HG03280 (cell line): Measurements from ENCODE around the gene CLASP1.
A peak's percentile ranks its signal among the peaks of the same experiment; 100 is the strongest.

Experiments used
- ATAC-seq: cut with Tn5 transposase; IDR thresholded peaks from one replicate; pipeline ENCODE4 v1.9.1; 2021; ENCODE audit warnings: mild to moderate bottlenecking, moderate library complexity; ENCODE audit not compliant: unreplicated experiment

The CLASP1 gene

DNA sequence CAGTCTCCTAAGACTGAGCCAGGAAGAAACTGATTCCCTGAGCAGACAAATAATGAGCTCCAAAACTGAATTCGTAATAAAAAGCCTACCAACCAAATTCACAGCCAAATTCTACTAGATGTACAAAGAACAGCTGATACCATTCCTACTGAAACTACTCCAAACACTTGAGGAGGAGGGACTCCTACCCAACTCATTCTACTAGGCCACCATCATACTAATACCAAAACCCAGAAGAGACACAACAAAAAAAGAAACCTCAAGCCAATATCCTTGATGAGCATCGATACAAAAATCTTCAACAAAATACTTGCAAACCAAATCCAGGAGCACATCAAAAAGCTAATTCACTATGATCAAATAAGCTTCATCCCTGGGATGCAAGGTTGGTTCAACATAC is 98.6 kb downstream of the CLASP1 start:
- no peak for ATAC-seq

DNA sequence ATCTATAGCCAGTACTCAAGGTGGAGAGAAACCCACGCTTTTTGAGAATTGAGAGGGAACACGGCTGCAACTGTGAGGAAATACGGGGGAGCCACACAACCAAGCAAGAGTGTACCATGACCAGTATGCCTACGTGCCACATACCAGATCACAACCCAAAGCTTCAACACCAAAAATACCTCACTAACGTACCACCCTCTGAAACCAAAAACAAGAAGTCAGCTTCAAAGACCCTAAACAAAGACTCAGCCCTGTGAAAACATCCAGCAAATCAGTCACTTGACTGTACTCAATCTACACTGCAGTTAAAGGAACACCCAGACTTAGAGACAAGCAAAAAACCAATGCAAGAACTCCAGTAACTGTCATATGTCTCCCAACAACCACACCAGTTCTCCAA is 101.6 kb downstream of the CLASP1 start:
- no peak for ATAC-seq

DNA sequence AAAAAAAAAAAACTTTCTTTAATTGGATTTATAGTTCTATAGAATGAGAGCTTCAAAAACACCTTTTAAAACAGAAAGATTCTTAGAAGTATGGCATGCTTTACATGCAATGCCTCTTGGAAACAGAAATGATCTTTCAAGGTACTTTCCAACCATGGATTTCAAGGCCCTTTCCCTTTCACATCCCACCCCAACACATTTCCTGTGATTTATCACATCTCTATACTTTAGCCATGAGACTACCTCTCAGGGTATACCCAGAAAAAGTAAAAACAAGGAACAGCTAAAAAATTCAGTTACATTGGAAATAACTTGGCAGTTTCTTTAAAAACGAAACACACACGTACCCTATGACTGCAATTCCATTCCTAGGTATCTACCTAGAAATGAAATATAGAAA is 103.3 kb downstream of the CLASP1 start:
- no peak for ATAC-seq

DNA sequence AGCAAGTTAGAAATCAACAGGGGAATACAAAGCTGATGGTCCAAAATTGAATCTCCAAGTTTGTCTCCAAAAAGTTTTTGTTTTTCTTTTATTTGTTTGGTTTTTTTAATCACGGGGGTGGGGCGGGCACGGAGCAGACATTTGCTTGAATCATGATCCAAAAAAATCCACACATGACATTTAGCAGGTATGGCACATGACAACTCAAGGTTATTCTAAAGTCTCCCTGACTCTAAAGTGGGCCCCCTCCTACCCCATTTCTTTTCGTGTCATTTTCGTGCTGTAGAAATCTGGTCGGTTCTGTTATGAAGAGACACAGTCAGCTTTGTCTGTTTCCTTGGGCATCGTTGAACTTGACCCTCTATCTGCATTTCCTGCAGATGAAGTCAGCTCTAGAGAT is 104.0 kb downstream of the CLASP1 start:
- no peak for ATAC-seq

DNA sequence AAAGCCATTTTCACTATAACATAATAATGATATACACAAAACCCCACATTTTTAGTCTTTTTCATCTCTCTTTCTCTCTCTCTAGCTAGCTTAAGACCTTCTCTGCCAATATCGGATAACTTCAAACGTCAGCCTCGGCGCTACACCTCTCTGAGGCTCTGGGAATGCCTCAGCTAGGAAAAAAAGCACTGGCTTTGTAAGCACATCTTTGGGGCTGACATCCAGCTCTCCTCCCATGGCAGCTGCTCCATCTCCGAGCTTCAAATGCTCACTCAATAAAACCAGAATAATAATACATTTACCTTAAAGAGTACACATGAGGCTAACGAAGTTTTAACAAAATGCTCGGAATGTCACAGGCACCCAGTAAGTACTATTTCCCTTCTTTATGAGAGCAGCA is 107.8 kb downstream of the CLASP1 start:
- ATAC-seq = no peak

DNA sequence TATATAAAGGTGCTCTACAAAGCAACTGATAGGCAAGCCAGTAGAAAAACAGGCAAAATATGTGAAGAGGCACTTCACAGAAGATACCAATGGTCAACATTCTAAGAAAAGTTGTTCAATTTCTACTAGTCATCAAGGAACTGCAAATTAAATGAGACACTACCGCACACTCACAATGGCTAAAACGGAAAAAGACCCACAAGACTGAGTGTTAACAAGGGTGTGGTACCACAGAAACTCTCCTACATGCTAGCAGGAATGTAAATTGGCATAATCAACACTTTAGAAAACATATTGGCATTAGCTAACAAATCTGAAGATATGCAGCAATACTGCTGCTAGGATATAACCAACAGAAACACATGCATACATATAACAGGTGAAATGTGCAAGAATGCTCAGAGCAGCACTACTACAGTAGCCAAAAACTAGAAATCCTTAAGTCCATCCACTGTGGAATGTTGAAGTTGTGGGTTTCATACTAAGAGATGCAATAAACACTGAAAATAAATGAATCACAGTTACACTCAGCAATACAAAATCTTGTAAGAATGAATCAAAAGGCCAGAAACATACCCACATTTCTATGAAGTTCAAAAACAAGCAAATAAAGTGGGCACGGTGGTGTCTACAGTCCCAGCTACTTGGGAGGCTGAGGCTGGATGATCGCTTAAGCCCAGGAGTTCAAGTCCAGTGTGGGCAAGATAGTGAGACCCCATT is 109.4 kb downstream of the CLASP1 start:
- no peak for ATAC-seq

DNA sequence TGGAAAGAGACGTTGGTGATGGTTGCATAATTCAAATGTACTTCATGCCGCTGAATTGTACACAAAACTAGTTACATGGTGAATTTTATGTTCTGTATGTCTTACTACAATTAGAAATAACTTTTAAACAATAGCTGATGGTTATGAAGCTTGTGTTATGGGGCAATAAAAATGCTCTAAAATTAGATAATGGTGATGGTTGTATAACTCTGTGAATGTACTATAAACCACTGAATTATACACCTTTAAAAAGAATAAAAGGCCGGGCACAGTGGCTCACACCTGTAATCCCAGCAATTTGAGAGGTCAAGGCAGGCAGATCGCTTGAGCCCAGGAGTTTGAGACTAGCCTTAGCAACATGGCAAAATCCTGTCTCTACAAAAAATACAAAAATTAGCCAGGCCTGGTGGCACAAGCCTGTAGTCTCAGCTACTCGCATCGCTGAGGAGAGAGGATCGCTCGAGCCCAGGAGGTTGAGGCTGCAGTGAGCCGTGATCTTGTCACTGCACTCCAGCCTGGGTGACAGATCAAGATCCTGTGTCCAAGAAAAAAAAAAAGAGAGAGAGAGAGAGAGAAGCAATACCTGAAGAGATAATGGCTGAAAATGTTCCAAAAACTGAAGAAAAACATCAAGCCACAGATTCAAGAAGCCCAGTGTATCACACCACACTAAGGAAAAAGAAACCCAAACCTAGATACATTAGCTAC is 112.3 kb downstream of the CLASP1 start:
- ATAC-seq = no peak

DNA sequence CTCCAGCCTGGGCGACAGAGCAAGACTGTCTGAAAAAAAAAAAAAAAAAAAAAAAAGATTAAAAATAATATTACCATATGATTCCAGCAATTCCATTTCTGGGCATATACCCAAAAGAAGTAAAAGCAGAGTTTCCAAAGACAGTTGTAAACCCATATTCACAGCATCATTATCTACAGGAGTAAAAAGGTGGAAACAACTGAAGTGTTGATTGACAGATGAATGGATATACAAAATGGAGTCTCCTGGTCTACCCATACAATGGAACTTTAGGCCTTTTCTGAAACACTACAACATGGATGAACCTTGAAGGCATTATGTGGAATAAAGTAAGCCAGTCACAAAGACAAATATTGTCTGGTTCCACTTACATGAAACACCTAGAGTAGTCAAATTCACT is 112.9 kb downstream of the CLASP1 start:
- no peak for ATAC-seq

DNA sequence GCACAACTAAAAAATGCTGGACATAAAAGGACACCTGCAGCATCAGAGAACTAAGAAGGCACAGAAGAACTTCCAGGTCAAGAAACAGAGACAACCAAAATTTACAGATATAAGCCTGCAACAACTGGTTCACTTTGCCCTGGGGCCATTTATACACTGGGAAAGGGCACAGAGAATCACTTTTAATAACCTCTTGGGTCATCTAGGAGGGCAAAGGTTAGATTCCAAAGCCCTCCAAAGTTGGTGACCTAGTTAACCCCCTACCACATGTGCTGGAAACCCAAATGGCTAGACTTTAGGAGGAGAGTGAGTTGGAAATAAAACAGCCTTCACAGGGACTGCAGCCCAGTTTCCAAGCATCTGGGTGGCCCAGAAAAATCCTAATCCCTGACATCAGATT is 115.3 kb downstream of the CLASP1 start:
- no peak for ATAC-seq

DNA sequence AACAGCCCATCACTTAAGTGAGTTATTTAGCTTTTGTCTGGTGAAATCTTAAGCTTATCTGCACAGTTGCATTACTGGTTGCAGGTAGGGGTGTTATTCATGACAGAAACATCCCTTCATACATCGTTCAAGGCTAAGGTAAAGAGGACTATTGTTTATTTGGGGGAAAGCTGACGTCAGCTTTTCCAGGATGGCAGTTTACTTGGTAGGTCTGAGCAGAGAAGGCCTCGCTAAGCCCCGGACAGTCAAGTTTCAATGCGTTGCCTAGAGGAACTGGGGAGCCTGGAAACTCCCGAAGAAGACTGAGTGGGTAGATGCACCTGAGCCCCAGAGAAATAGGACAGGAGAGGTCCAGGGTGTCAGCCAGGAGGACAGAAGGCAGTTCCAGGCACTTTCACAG is 116.4 kb downstream of the CLASP1 start:
- no peak for ATAC-seq

DNA sequence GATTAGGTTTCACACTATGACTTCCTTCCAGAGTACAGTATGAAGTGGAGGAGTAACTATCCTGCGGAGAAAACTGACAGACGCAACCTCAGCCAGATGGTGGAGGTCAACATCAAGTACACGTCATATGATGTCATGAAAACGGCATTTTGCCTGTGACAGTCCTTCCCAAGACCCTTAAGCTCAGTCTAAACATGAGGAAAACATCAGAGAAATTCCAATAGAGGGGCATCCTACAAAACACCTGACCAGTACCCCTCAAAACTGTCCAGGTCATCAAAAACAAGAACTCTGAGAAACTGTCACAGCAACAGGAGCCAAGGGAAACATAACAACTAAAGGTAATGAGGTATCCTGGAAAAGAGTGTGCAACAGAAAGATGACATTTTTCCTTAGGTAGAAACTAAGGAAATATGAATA is 116.9 kb downstream of the CLASP1 start:
- ATAC-seq = no peak

DNA sequence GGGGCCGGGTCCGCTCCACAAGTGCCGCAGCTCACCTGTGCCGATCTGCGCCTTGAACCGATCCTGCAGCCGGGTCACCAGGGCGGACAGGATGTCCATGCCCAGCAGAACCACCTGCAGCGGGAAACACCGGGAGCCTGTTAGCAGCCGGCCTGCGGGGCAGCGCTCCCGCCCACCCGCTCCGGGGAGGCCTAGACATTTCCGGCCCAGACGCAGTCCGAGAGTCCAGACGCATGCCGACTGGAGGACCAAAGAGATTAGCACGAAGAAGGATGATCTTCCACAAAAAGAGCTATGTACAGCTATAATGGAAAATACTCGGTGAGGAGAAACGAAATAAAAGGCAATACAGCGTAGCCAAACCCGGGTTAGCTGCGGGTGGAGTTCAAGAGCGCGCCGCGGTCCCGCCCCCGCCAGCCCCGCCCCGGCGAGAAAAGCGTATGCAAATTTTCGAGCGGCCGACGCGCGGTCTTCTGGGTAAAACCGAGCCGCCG is 119.0 kb downstream of the CLASP1 start:
- ATAC-seq = peak; percentile 61

DNA sequence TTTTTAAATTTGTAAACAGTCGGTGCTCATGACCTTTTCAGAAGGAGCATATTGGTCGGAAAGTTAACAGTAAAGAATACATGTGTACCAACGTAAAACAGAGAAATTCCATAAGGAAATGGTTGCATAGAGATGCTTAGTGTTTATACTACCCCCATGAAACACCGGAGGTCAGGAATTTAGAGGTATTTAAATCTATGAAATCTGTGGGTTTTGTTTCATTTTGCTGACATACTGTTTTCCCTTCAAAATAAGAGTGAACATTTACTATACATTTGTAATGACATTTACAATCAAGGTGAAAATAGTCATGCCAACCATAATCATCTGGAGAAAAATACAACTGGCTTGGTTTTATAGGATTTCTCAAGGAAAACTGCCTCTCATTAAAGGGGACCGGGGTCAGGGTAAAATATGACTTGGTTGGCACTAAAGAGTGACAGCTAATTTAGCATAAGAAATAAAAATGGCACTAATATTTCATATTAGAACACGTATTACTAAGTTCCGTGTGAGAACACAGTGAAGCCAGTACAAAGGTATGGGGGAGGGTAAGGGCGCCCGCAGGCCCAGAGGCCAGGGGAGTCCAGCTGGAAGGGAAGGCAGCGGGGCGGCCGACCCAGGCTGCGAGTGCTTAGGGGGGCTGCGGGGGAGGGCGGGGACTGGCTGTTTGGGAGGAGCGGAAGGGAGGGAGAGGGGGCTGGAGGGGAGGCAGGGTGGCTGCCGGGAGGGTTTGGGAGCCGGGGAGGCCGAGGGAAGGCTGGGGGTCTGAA is 119.6 kb downstream of the CLASP1 start:
- peak; percentile 8 for ATAC-seq

DNA sequence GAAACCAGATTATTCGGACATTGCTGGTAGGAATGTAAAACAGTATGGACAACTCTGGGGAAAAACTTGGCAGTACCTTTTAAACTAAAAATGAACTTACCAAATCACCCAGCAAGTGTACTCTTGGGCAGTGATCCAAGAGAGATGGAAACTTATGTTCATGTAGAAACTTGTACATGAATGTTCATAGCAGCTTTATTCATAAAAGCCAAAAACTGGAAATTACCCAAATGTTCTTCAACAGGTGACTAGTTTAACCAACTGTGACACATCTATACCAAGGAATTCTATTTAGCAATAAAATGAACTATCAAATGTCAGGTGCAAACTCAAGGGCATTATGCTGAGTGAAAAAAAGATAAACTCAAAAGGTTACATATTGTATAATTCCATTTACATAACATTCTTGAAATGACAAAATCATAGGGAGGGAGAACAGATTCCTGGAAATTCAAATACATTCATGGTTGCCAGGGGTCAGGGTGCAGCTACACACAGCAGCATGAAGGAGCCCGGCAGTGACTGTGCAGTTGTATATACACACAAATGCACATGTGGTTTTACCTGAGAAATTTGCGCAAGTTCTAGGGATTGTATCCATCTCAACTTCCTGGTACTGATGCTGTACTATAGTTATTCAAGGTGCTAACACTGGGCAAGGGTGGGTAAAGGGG is 122.1 kb downstream of the CLASP1 start:
- ATAC-seq = no peak

DNA sequence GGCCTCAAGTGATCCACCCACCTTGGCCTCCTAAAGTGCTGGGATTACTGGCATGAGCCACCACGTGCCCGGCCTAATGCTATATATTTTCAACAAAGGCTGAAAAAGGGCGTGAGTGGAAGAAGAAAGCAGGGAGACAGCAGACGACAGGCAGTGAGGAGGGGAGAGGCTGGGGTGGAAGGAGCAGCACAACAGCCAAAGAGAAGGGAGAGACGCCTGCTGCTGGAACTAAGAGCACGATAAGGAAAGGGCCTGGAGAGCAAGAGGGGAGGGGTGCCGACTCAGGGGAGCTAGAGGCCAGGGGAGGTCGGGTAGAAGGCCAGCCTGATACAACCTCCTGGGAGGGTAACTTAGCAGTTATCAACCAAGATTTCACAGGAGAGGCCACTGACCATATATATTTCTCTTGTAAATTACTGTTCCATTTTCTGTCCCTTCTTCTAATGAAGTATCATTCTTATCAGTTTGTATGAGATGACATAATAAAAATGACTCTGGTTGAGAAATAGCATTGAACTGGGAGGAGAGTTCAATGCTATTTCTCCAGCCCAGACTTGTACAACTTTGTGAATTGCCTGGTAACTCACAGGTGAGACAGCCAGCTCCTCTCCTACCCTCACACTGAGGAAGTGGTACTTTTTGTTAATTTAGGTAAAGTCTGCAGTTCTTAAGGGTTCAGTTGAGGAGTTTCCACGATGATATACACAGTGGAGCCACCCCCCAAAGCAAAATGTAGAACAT is 124.4 kb downstream of the CLASP1 start:
- no peak for ATAC-seq

DNA sequence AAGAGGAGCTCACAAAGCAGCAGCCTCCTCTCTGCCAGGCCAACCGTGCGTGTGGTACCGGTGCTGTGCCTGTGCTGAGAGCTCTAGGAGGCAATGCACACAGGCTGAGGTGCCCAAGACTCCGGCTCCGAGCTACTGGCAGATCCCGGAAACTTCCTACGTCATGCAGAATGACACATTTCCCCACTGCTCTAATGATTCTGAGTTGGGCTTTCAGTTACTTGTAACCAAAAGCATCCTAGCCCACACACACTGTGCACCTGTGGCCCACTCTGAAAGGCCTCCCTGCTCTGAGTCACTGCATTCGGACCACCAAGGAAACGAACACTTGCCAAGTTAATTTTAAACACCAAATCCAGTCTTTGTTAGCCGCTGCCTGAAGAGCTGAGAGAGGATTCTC is 127.9 kb downstream of the CLASP1 start:
- no peak for ATAC-seq

DNA sequence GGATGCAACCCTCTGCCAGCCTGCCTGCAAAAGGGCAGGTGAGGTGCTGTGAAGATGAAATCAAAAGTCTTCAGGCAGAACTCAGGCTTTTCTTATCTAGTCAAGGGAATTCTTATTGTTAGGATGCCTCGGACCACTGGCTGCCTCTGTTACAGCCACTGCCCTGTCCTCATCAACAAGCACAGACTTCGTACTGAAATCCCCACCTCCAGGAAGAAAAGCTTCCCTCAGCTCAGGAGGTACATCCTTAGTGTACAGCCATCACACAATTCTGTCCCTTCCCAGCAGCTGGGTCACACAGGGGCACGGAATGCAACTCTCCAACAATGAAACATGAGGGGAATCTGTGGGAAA is 128.6 kb downstream of the CLASP1 start:
- ATAC-seq = no peak

DNA sequence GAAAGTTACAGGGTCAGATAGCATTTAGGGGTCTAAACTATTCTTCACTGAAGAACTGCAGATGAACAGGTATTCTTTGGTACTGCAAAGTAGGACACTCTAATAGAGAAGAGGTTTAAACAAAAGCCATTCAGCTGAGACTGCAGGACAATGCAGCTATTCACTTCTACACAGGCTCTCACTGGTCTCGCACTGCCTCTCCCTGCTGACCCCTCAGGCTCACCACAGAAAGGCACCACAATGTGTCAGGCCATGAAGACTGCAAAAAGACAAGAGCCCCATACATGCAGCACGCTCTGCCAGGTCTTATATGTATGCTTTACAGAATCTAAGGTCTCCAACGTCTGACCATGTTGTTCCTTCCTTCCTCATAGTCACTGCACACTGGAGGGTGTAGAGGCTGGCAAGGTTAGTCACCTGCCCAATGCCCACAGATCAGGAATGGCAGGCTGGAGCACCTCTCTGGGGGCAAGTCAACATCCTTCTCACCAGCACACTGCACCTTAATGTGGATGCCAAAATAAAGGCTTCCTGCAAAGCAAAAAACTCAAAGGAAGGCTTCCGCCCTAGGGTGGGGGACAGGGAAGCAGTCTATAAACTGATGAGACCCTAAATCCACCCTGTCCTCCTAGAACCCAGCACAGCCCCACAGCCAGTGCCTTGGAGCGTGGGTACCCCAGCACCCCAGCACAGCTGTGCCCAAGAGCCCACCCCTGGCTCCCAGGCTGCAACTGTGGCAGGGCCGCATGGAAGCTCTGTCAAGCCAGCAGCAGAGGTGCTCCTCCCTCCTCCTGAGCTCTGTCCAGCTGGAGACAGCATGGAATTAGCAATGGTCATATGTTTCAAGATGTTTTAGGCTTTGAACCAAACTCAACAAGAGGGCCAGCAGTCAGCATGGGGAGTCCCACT is 129.3 kb downstream of the CLASP1 start:
- ATAC-seq = no peak

DNA sequence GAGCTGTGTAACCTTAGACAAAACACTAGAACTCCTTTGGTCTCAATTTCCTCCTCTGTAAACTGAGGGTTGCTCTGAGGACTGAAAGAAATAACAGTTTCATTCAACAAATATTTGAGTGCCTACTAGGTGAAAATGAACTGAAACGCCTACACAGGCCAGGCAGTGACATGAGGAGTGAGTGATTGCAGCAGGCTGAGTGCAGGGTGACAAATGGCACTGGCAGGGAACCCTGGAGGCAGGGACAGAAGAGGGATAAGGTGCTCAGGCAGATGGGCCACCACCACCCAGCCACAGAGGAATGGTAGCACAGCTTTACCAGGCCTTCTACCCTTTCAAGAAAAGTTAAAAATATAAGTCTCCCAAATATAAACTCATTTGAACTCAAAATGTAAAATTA is 130.1 kb downstream of the CLASP1 start:
- ATAC-seq = no peak
